ENCODE results near the gene SUN1. TPM values are rescaled to one million over a fixed set of nuclear protein-coding genes. Genes with fewer than 3 reads are reported as not detected.
A peak's percentile ranks its signal among the peaks of the same experiment; 100 is the strongest.
"Not testable (repeated sequence)": the region's sequence is repeated elsewhere in the genome, so short reads cannot be mapped to it uniquely, and the experiment has no call there.

SUN1 gene
- polyA plus RNA-seq, 3 donors: 122 to 172 (median 168) TPM

- peak; percentile 69 for DNase-seq
These were observed 595 bp upstream of the SUN1 start for GRCh38 chr7:831596-832166.

- no peak for DNase-seq
These were observed 720 bp downstream of the SUN1 start for GRCh38 chr7:832968-833424.

GRCh38 chr7:833601-834258 lies 1.5 kb downstream of the SUN1 start:
- no peak for DNase-seq

GRCh38 chr7:834277-834676 lies 2.0 kb downstream of the SUN1 start:
- no peak for DNase-seq

GRCh38 chr7:835021-835420 lies 2.7 kb downstream of the SUN1 start:
- DNase-seq: no peak

GRCh38 chr7:835485-836401 lies 3.5 kb downstream of the SUN1 start:
- DNase-seq: peak; percentile 58

- DNase-seq: no peak
These were observed 4.2 kb downstream of the SUN1 start for GRCh38 chr7:836429-836828.

GRCh38 chr7:837001-837400 lies 4.7 kb downstream of the SUN1 start:
- DNase-seq: no peak

GRCh38 chr7:840001-840600 lies 7.8 kb downstream of the SUN1 start:
- no peak for DNase-seq

GRCh38 chr7:841943-842342 lies 9.7 kb downstream of the SUN1 start:
- DNase-seq: no peak

GRCh38 chr7:842431-843031 lies 10.3 kb downstream of the SUN1 start:
- DNase-seq: no peak

- no peak for DNase-seq
These were observed 11.0 kb downstream of the SUN1 start for GRCh38 chr7:843230-843629.

GRCh38 chr7:844043-844442 lies 11.8 kb downstream of the SUN1 start:
- no peak for DNase-seq

GRCh38 chr7:844514-844913 lies 12.2 kb downstream of the SUN1 start:
- no peak for DNase-seq

- no peak for DNase-seq
These were observed 12.8 kb downstream of the SUN1 start for GRCh38 chr7:845091-845490.

GRCh38 chr7:845731-846130 lies 13.5 kb downstream of the SUN1 start:
- DNase-seq: no peak

GRCh38 chr7:846958-847650 lies 14.8 kb downstream of the SUN1 start:
- DNase-seq: not testable (repeated sequence)

- DNase-seq: not testable (repeated sequence)
These were observed 15.5 kb downstream of the SUN1 start for GRCh38 chr7:847728-848127.

- no peak for DNase-seq
These were observed 16.9 kb downstream of the SUN1 start for GRCh38 chr7:849145-849544.

- DNase-seq: no peak
These were observed 17.5 kb downstream of the SUN1 start for GRCh38 chr7:849781-850180.

- no peak for DNase-seq
These were observed 18.9 kb downstream of the SUN1 start for GRCh38 chr7:851204-851603.
